Mesendoderm (in vitro differentiated cells): Measurements from ENCODE around the gene DCAF11. TPM values are rescaled to one million over a fixed set of nuclear protein-coding genes. Genes with fewer than 3 reads are reported as not detected.

Experiments used
- DNase-seq: peaks from one replicate; pipeline ENCODE4 v3.0.0; 2013
- H2AK5ac ChIP-seq: 2 replicates; pipeline ENCODE4 v1.6.1; 2013; ENCODE audit warnings: low read length, inconsistent platforms
- H2BK120ac ChIP-seq: 2 replicates; pipeline ENCODE4 v1.6.1; 2013; ENCODE audit warnings: low read depth, mild to moderate bottlenecking, low read length, moderate library complexity, mixed read lengths
- H2BK15ac ChIP-seq: replicated peaks from 2 replicates; pipeline ENCODE4 v1.6.1; 2013; ENCODE audit warnings: low read depth, mild to moderate bottlenecking, moderate library complexity
- H2BK5ac ChIP-seq: 2 replicates; pipeline ENCODE4 v1.6.1; 2013; ENCODE audit warnings: low read length, inconsistent platforms
- H3K18ac ChIP-seq: 2 replicates; pipeline ENCODE4 v1.6.1; 2013; ENCODE audit warnings: mild to moderate bottlenecking, low read length, mixed read lengths
- H3K23ac ChIP-seq: one replicate; pipeline ENCODE4 v1.6.1; 2013; ENCODE audit warnings: low read length
- H3K27ac ChIP-seq: 2 replicates; pipeline ENCODE4 v1.5.1; 2013; ENCODE audit warnings: low read depth, mild to moderate bottlenecking, inconsistent platforms, low read length, moderate library complexity
- H3K27me3 ChIP-seq: 2 replicates; pipeline ENCODE4 v1.6.1; 2013; ENCODE audit warnings: low read length, control low read depth, mild to moderate bottlenecking, inconsistent platforms; ENCODE audit not compliant: insufficient read depth, poor library complexity
- H3K36me3 ChIP-seq: 2 replicates; pipeline ENCODE4 v1.6.1; 2013; ENCODE audit warnings: low read length, inconsistent platforms; ENCODE audit not compliant: control insufficient read depth, insufficient read depth
- H3K4ac ChIP-seq: one replicate; pipeline ENCODE4 v1.6.1; 2013; ENCODE audit warnings: low read depth, mild to moderate bottlenecking, low read length, moderate library complexity
- H3K4me1 ChIP-seq: 2 replicates; pipeline ENCODE4 v1.6.1; 2013; ENCODE audit warnings: low read depth, low read length, inconsistent platforms; ENCODE audit not compliant: control insufficient read depth
- H3K4me2 ChIP-seq: 2 replicates; pipeline ENCODE4 v1.6.1; 2013; ENCODE audit warnings: low read length
- H3K4me3 ChIP-seq: 2 replicates; pipeline ENCODE4 v1.5.1; 2013; ENCODE audit warnings: mild to moderate bottlenecking, low read length
- H3K56ac ChIP-seq: one replicate; pipeline ENCODE4 v1.6.1; 2013; ENCODE audit warnings: low read length
- H3K79me1 ChIP-seq: 2 replicates; pipeline ENCODE4 v1.6.1; 2013; ENCODE audit warnings: low read length, inconsistent platforms
- H3K79me2 ChIP-seq: 2 replicates; pipeline ENCODE4 v1.6.1; 2013; ENCODE audit warnings: mild to moderate bottlenecking, low read length; ENCODE audit not compliant: control insufficient read depth, insufficient read depth
- H3K9ac ChIP-seq: 2 replicates; pipeline ENCODE4 v1.6.1; 2013; ENCODE audit warnings: low read length, inconsistent platforms
- H4K5ac ChIP-seq: one replicate; pipeline ENCODE4 v1.6.1; 2013; ENCODE audit warnings: low read length
- H4K8ac ChIP-seq: one replicate; pipeline ENCODE4 v1.6.1; 2013; ENCODE audit warnings: low read depth, mild to moderate bottlenecking, control low read depth, low read length, moderate library complexity
- WGBS: extraction: QIAGEN DNeasy Blood & Tissue Kit; methylation state at CpG from one replicate; pipeline ENCODE4 v1.1.7; 2013; ENCODE audit warnings: low lambda C conversion rate, missing lambda C conversion rate; ENCODE audit not compliant: insufficient coverage; ENCODE audit errors: extremely low coverage; 5-methylcytosine and 5-hydroxymethylcytosine counted together
- polyA plus RNA-seq, 2 experiments: library from polyadenylated mRNA; stranded (reverse); fragments of 200-250 nt; gene quantifications; one replicate each; pipeline ENCODE4 v1.2.3, GENCODE V29; 2013

DCAF11 gene
- polyA plus RNA-seq (2013, experiment 1 of 2) = 25.5 TPM
- 23.1 TPM for polyA plus RNA-seq (2013, experiment 2 of 2)

DNA sequence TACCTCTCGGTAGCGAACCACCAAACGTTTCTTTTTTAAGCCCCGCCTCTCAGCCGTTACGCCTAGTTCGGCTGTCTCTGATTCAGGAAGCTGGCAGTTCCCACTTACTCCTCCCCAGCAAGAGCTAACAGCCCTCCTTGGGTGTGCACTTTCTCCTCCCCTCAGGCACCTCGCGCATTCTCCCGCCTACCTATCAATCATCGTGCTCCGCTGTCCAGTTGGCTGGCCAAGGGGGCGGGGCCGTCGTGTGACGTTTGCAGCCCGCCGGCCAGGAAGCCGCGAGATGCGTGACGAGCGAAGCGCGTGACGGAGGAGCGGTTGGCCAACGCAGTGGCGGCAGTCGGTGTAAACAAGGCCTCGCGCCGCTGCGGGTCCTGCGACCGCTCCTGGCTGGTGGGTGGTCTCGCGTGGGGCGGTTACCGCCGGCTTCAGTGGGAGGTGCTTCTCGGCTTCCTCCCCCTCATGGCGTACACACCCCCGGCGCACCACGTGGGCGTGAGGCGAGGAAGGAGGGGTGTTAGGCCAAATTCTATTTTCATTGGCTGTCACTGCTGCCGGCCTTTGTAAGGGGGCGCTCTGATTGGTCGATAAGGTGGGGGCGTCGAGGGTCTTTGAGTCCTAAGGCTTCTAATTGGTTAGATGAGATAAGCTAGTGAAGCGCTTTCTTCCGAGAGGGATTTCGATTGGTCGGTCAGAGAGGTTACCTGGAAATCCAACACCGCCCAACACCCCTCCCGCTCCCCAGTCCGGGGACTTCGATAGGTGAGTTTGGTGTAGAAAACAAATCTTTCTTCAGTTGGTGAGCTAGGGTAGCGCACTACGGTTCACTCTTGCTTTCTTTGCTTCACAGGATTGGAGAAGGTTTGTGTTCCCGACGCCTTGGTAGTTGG is at the start of gene DCAF11, which contains the start of gene NRL:
DCAF11 (plus strand) TSS at position 246 of the 890 bp plus-strand sequence. CDS start 818 bp downstream, outside the sequence.
NRL (minus strand) TSS at position 418 of the 890 bp plus-strand sequence. CDS start 32,101 bp downstream, outside the sequence.
- Histone ChIP-seq H3K27ac (peak within 1 kb of the TSS; percentile 94), H3K18ac (peak within 1 kb of the TSS; percentile 56), H3K4me1 (peaks cover 3% of the 10 kb centered on the region), H2BK120ac (peak within 1 kb of the TSS; percentile 4), H3K23ac (peak within 1 kb of the TSS; percentile 35), H3K56ac (peak within 1 kb of the TSS; percentile 97), H2BK5ac (peak within 1 kb of the TSS; percentile 78), H2AK5ac (no peak within 1 kb of the TSS), H3K79me2 (peaks cover 2% of the 10 kb centered on the region), H3K4me2 (peak within 1 kb of the TSS; percentile 90), H3K79me1 (peaks cover 11% of the 10 kb centered on the region), H4K8ac (peak within 1 kb of the TSS; percentile 88), H2BK15ac (no peak within 1 kb of the TSS), H3K9ac (peak within 1 kb of the TSS; percentile 91), H4K5ac (no peak within 1 kb of the TSS), H3K36me3 (no peaks in the 10 kb centered on the region), H3K4ac (peak within 1 kb of the TSS; percentile 64), H3K27me3 (no peaks in the 10 kb centered on the region), H3K4me3 (peak within 1 kb of the TSS; percentile 86)
- DNase-seq = peak; percentile 100
- no CpG with 5 or more reads among the region's 65 CpGs for WGBS

GRCh38 chr14:24064856-24065255 is 49.7 kb upstream of the DCAF11 start:
- no peak overlapping the region for H3K9ac ChIP-seq
- H3K18ac ChIP-seq = no peak overlapping the region
- H3K56ac ChIP-seq = no peak overlapping the region
- no peak overlapping the region for H2BK15ac ChIP-seq
- H2BK120ac ChIP-seq = no peak overlapping the region
- no peaks in the 10 kb centered on the region for H3K36me3 ChIP-seq
- H4K8ac ChIP-seq = no peak overlapping the region
- H3K4me1 ChIP-seq = no peaks in the 10 kb centered on the region
- H2AK5ac ChIP-seq = no peak overlapping the region
- WGBS = no CpG with 5 or more reads among the region's 15 CpGs
- no peaks in the 10 kb centered on the region for H3K79me2 ChIP-seq
- H4K5ac ChIP-seq = no peak overlapping the region
- H3K4me3 ChIP-seq = no peak overlapping the region
- no peak overlapping the region for H3K4me2 ChIP-seq
- H3K27ac ChIP-seq = no peak overlapping the region
- H3K79me1 ChIP-seq = no peaks in the 10 kb centered on the region
- H3K4ac ChIP-seq = no peak overlapping the region
- H3K27me3 ChIP-seq = no peaks in the 10 kb centered on the region
- DNase-seq = no peak
- H3K23ac ChIP-seq = no peak overlapping the region
- H2BK5ac ChIP-seq = no peak overlapping the region

DNA sequence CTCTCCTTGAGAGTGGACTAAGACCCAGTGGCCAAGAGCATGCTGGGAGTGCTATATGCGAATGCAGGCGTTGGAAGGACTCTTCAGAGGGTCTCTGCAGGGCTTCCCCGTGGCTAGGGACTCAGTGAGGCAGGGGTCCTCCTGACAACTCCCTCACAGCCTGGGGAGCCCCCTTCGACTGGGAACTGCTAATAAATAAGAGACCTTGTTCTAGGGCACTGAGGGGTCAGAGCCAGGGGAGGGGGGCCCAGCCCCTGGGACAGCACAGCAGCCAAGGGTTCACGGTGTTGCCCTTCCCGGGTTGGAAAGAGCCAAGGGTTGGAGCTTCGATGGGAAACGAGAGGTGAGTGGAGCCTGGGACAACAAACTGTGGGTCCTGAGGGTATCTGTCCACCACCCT is 49.2 kb upstream of the DCAF11 start:
- Histone ChIP-seq H4K8ac (no peak overlapping the region), H3K4me1 (no peaks in the 10 kb centered on the region), H2AK5ac (no peak overlapping the region), H3K27me3 (no peaks in the 10 kb centered on the region), H3K18ac (no peak overlapping the region), H3K4ac (no peak overlapping the region), H3K36me3 (no peaks in the 10 kb centered on the region), H3K56ac (no peak overlapping the region), H3K79me1 (no peaks in the 10 kb centered on the region), H3K4me3 (no peak overlapping the region), H3K9ac (no peak overlapping the region), H3K27ac (no peak overlapping the region), H2BK120ac (no peak overlapping the region), H4K5ac (no peak overlapping the region), H2BK15ac (no peak overlapping the region), H3K4me2 (no peak overlapping the region), H3K23ac (no peak overlapping the region), H3K79me2 (no peaks in the 10 kb centered on the region), H2BK5ac (no peak overlapping the region)
- no peak for DNase-seq
- no CpG with 5 or more reads among the region's 8 CpGs for WGBS

GRCh38 chr14:24066496-24067132 is 48.0 kb upstream of the DCAF11 start:
- Histone ChIP-seq H3K23ac (no peak overlapping the region), H3K56ac (no peak overlapping the region), H4K8ac (no peak overlapping the region)

DNA sequence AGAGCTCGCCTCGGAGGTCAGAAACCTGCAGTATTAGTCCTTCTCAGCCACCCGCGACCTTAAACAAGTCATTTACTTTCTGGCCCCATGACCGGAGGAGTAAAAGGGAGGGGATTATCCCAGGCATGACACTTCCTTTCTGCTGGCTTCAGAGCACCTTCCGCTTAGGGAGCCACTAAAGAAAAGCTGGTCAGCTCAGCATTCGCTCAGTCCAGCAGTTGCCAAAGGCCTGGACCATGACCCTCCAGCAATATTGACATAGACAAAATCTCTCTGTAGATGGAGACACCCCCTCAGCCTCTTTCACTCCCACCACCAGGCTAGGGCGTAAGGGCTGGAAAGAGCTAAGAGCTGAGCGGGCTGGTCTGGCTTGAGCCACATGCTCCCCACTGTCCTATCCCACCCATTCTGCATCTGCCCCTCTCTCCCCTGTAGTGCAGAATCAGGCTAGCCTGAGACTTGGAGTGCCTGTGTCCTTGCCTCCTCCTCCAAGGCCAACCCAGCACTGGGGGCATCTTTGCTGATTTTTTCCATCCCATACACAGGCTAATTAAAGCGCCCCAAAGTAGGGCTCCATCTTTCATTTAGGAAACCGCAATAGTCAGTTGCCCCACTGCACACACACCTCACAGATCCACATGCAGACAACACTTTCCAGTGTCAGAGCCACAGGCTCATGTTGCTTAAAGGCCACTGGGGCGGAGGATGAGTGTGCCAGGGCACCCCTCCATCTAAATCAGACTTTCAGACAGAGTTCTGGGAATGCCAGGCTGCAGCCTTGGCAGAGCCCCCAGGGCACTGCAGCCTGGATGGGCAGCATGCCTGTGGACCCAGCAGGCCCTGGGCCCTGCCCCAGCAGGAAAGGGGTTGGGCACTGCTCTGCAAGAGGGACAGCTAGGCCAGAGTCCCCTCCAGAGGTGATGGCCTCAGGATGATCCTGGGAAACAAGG is 47.2 kb upstream of the DCAF11 start:
- Histone ChIP-seq H2BK5ac (no peak overlapping the region), H2AK5ac (no peak overlapping the region), H2BK15ac (no peak overlapping the region), H3K4me2 (no peak overlapping the region), H3K4ac (no peak overlapping the region), H3K79me2 (no peaks in the 10 kb centered on the region), H3K56ac (no peak overlapping the region), H3K79me1 (no peaks in the 10 kb centered on the region), H3K23ac (no peak overlapping the region), H3K36me3 (no peaks in the 10 kb centered on the region), H4K8ac (no peak overlapping the region), H3K9ac (no peak overlapping the region), H3K4me1 (no peaks in the 10 kb centered on the region), H3K27me3 (no peaks in the 10 kb centered on the region), H4K5ac (no peak overlapping the region), H2BK120ac (no peak overlapping the region), H3K4me3 (no peak overlapping the region), H3K18ac (no peak overlapping the region), H3K27ac (no peak overlapping the region)
- no peak for DNase-seq
- WGBS = no CpG with 5 or more reads among the region's 12 CpGs

More at GRCh38 chr14:24066496-24067132, 48.0 kb upstream of the DCAF11 start:
- Histone ChIP-seq H3K4ac (no peak overlapping the region), H3K27me3 (no peaks in the 10 kb centered on the region), H3K36me3 (no peaks in the 10 kb centered on the region), H2BK5ac (no peak overlapping the region), H3K79me1 (no peaks in the 10 kb centered on the region), H2BK120ac (no peak overlapping the region), H3K27ac (no peak overlapping the region), H2BK15ac (no peak overlapping the region), H3K4me1 (no peaks in the 10 kb centered on the region), H3K79me2 (no peaks in the 10 kb centered on the region), H3K4me2 (no peak overlapping the region), H2AK5ac (no peak overlapping the region), H3K4me3 (no peak overlapping the region), H4K5ac (no peak overlapping the region), H3K9ac (no peak overlapping the region), H3K18ac (no peak overlapping the region)
- WGBS = no CpG with 5 or more reads among the region's 8 CpGs
- no peak for DNase-seq
